ENCODE results near the gene SYCP2L. TPM values are rescaled to one million over a fixed set of nuclear protein-coding genes. Genes with fewer than 3 reads are reported as not detected.

The SYCP2L gene
- total and polyA plus RNA-seq, 9 of the 15 experiments (the other 6 are each of a cell fraction or from before 2014, with no cell fraction given), result 12.4 to 46.9 (median 22.0) TPM

DNA sequence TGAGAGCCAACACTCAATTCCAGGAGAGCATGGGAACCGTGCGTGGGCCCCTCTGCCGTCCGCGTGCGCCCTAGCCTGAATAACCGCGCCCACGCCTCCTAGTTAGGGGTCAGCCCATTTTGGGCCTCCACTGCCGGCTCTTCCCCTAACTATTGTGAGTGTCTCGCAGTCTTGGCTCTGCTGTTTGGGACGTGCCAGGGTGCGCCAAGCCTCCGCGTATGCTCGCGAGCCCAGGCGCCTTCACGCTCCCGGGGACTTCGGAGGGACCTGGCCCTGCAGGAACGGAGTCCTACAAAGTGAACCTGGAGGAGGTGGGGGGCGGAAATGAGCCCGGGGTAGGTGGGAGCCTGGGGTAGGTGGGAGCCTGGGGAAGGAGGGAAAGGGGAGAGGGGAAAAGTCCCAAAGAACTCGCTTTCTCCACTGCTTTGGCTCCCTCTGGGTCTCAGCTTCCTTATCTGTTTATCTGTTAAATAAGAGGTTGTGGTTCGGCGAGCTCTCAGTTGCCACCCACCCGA, 4.1 kb upstream of the SYCP2L start (continued):
- TF ChIP-seq, protein P1, sequence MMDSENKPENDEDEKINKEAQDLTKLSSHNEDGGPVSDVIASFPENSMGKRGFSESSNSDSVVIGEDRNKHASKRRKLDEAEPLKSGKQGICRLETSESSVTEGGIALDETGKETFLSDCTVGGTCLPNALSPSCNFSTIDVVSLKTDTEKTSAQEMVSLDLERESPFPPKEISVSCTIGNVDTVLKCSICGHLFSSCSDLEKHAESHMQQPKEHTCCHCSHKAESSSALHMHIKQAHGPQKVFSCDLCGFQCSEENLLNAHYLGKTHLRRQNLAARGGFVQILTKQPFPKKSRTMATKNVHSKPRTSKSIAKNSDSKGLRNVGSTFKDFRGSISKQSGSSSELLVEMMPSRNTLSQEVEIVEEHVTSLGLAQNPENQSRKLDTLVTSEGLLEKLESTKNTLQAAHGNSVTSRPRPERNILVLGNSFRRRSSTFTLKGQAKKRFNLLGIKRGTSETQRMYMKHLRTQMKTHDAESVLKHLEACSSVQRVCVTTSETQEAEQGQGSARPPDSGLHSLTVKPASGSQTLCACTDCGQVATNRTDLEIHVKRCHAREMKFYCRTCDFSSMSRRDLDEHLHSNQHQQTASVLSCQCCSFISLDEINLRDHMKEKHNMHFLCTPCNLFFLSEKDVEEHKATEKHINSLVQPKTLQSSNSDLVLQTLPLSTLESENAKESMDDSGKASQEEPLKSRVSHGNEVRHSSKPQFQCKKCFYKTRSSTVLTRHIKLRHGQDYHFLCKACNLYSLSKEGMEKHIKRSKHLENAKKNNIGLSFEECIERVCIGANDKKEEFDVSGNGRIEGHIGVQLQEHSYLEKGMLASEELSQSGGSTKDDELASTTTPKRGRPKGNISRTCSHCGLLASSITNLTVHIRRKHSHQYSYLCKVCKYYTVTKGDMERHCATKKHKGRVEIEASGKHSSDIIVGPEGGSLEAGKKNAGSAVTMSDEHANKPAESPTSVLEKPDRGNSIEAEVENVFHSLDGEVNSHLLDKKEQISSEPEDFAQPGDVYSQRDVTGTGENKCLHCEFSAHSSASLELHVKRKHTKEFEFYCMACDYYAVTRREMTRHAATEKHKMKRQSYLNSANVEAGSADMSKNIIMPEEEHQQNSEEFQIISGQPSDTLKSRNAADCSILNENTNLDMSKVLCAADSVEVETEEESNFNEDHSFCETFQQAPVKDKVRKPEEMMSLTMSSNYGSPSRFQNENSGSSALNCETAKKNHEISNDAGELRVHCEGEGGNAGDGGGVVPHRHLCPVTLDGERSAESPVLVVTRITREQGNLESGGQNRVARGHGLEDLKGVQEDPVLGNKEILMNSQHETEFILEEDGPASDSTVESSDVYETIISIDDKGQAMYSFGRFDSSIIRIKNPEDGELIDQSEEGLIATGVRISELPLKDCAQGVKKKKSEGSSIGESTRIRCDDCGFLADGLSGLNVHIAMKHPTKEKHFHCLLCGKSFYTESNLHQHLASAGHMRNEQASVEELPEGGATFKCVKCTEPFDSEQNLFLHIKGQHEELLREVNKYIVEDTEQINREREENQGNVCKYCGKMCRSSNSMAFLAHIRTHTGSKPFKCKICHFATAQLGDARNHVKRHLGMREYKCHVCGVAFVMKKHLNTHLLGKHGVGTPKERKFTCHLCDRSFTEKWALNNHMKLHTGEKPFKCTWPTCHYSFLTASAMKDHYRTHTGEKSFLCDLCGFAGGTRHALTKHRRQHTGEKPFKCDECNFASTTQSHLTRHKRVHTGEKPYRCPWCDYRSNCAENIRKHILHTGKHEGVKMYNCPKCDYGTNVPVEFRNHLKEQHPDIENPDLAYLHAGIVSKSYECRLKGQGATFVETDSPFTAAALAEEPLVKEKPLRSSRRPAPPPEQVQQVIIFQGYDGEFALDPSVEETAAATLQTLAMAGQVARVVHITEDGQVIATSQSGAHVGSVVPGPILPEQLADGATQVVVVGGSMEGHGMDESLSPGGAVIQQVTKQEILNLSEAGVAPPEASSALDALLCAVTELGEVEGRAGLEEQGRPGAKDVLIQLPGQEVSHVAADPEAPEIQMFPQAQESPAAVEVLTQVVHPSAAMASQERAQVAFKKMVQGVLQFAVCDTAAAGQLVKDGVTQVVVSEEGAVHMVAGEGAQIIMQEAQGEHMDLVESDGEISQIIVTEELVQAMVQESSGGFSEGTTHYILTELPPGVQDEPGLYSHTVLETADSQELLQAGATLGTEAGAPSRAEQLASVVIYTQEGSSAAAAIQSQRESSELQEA (IDR thresholded peaks at IDR 0.05; ENCODE audit: low read depth), result no peak
- no peak for TF ChIP-seq GATA2 (CRISPR knock-in tag; IDR thresholded peaks at IDR 0.05)
- TF ChIP-seq STAT5A (IDR thresholded peaks at IDR 0.05; ENCODE audit: borderline replicate concordance, low read length), result no peak
